ENCODE results near the gene GNAI3.

DNA sequence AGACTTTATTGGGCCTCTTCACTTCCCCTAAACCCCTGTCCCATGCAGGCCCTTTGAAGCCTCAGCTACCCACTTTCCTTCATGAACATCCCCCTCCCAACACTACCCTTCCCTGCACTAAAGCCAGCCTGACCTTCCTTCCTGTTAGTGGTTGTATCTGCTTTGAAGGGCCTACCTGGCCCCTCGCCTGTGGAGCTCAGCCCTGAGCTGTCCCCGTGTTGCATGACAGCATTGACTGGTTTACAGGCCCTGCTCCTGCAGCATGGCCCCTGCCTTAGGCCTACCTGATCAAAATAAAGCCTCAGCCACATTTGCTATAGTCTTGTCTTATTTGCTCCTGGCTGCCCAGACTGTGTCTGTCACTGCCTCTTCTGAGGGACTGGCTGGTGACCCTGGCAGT is 113.0 kb downstream of the GNAI3 start:
- no peak for TF ChIP-seq CTCF (conservative IDR thresholded peaks at IDR 0.05; ENCODE audit: low read depth, low read length)
- no peak for TF ChIP-seq EZH2 (IDR thresholded peaks at IDR 0.05; ENCODE audit: low read length, unreplicated experiment)
- TF ChIP-seq EZH2phosphoT487 (IDR thresholded peaks at IDR 0.05; ENCODE audit: borderline replicate concordance, low read length) = no peak

Data from PC-3 (cell line).